Measurements from ENCODE around the gene ARHGAP10. TPM values are rescaled to one million over a fixed set of nuclear protein-coding genes. Genes with fewer than 3 reads are reported as not detected.

The ARHGAP10 gene
- total RNA-seq, 1 donor from 2014 or later, result 15.5 TPM

DNA sequence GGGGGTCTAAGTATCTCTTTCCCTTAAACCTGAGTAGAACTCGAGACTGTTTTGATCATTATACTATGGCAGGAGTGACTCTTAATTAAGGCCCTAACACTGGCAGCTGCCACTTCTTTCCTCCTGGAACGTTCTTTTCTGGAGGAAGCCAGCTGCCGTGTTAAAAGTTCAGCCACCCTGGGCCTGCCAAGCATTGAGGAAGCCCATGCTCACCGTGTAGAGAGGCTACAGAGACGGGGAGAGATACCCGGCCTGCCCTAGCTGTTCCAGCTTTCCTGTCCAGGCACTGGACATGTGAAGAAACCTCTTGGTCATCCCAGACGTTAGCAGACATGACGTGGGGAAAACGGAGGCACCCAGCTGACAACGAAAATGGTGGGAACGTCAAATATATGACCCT lies 274.1 kb downstream of the ARHGAP10 start:
- no peak for DNase-seq (ENCODE audit: low read depth)
- no peak for TF ChIP-seq CTCF (IDR thresholded peaks at IDR 0.05; ENCODE audit: insufficient read depth, low read length, poor library complexity, severe bottlenecking)
- H3K27me3 ChIP-seq (ENCODE audit: control insufficient read depth, insufficient read depth, low read length), result no peaks in the 10 kb centered on the region
- no peaks in the 10 kb centered on the region for H3K36me3 ChIP-seq (ENCODE audit: control insufficient read depth, insufficient read depth, low read length)
- H3K4me3 ChIP-seq (ENCODE audit: low read depth, low read length), result no peak overlapping the region

DNA sequence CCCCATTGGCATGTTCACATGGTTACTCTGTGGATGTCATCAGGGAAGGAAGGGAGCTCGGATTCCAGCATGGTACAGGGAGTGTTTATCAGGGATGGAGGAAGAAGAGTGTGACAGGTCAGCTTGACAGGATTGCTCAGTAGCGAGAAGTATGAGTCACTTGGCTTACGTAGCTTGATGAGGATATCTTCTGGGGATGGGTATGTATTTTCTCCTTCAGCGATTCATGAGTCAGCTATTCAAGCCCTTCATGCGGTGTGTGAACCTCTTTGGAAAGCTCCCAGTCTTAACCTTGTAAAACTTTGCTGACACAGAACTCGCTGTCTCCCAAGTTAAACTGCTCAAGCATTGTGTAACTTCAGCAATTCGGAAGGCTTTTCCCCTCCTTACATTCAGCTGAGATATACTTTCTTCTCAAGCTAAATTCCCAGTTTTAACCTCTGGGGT lies 275.4 kb downstream of the ARHGAP10 start:
- no peak for TF ChIP-seq CTCF (IDR thresholded peaks at IDR 0.05; ENCODE audit: insufficient read depth, low read length, poor library complexity, severe bottlenecking)
- DNase-seq (ENCODE audit: low read depth), result peak; percentile 99
- H3K27me3 ChIP-seq (ENCODE audit: control insufficient read depth, insufficient read depth, low read length), result no peaks in the 10 kb centered on the region
- H3K4me3 ChIP-seq (ENCODE audit: low read depth, low read length), result no peak overlapping the region
- H3K36me3 ChIP-seq (ENCODE audit: control insufficient read depth, insufficient read depth, low read length), result no peaks in the 10 kb centered on the region

DNA sequence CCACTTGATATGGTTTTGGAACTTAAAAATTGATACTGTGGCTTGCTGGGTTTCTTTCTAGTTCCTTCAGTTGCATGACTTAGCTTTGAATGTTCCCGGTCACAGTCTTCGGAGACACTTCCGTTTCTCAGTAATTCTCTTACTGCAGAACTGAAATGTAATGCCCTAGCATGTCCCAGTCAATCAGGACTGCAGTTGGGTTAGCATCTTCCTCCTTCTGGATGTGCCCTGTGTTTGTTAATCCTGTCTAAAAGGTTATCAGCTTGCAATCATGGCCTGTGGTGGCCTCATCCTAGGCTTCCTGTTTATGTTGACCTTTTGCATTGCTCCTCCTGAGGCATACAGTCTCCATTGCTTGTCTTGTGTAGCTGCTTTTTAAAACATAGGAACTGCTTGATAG lies 275.9 kb downstream of the ARHGAP10 start:
- no peaks in the 10 kb centered on the region for H3K36me3 ChIP-seq (ENCODE audit: control insufficient read depth, insufficient read depth, low read length)
- H3K27me3 ChIP-seq (ENCODE audit: control insufficient read depth, insufficient read depth, low read length), result no peaks in the 10 kb centered on the region
- no peak for DNase-seq (ENCODE audit: low read depth)
- no peak for TF ChIP-seq CTCF (IDR thresholded peaks at IDR 0.05; ENCODE audit: insufficient read depth, low read length, poor library complexity, severe bottlenecking)
- no peak overlapping the region for H3K4me3 ChIP-seq (ENCODE audit: low read depth, low read length)

GRCh38 chr4:148015058-148015457 lies 283.2 kb downstream of the ARHGAP10 start:
- H3K36me3 ChIP-seq (ENCODE audit: control insufficient read depth, insufficient read depth, low read length), result no peaks in the 10 kb centered on the region
- H3K27me3 ChIP-seq (ENCODE audit: control insufficient read depth, insufficient read depth, low read length), result no peaks in the 10 kb centered on the region
- no peak for DNase-seq (ENCODE audit: low read depth)
- TF ChIP-seq CTCF (IDR thresholded peaks at IDR 0.05; ENCODE audit: insufficient read depth, low read length, poor library complexity, severe bottlenecking), result no peak
- H3K4me3 ChIP-seq (ENCODE audit: low read depth, low read length), result no peak overlapping the region

DNA sequence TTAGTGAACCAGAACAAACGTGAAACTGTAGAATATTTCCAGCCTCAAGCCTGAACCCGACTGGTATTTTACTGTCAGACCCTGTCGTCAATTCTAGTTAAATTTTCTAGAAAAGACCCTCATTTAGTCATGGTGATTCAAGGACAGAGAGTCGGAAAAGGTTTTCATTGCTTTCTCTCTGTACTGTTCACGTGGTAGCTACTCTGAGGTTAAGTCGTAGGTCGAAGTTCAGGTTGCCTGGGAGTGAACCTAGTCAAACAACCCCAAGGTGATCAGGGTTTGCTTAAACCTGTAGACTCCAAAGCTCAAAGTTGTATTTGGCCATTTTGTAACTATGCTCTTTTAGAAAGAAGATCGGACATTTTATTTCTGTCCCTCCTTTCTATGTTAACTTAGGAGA lies 283.6 kb downstream of the ARHGAP10 start:
- TF ChIP-seq CTCF (IDR thresholded peaks at IDR 0.05; ENCODE audit: insufficient read depth, low read length, poor library complexity, severe bottlenecking), result no peak

DNA sequence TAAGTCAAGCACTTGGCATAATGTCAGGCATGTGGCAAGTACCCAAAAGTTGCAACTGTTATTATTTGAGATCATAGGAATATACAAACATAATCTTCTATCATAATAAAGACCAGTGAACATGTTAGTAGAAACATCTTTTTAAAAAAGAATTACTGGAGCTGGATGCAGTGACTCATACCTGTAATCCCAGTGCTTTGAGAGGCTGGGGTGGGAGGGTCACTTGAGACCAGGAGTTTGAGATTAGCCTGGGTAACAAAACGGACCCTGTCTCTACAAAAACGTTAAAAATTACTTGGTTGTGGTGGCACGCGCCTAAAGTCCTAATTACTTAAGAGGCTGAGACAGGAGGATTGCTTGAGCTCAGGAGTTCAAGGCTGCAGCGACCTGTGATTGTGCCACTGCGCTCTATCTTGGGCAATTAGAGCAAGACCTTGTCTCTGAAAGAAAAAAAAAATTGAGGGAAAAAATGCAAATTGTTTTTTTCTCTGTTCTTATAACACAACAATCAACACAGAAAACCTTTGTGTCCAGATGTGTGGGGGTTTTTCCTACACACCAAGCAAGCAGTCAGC lies 284.3 kb downstream of the ARHGAP10 start:
- no peak for DNase-seq (ENCODE audit: low read depth)
- no peak overlapping the region for H3K4me3 ChIP-seq (ENCODE audit: low read depth, low read length)
- no peaks in the 10 kb centered on the region for H3K27me3 ChIP-seq (ENCODE audit: control insufficient read depth, insufficient read depth, low read length)
- TF ChIP-seq CTCF (IDR thresholded peaks at IDR 0.05; ENCODE audit: insufficient read depth, low read length, poor library complexity, severe bottlenecking), result no peak
- H3K36me3 ChIP-seq (ENCODE audit: control insufficient read depth, insufficient read depth, low read length), result no peaks in the 10 kb centered on the region

More for the DNA sequence above, 283.6 kb downstream of the ARHGAP10 start:
- Histone ChIP-seq H3K4me3 (ENCODE audit: low read depth, low read length) (no peak overlapping the region), H3K27me3 (ENCODE audit: control insufficient read depth, insufficient read depth, low read length) (no peaks in the 10 kb centered on the region), H3K36me3 (ENCODE audit: control insufficient read depth, insufficient read depth, low read length) (no peaks in the 10 kb centered on the region)
- no peak for DNase-seq (ENCODE audit: low read depth)

All from kidney epithelial cell (primary cell).